ENCODE results near the gene TLE5.
"Not testable (repeated sequence)": the region's sequence is repeated elsewhere in the genome, so short reads cannot be mapped to it uniquely, and the experiment has no call there.

Gene TLE5

DNA sequence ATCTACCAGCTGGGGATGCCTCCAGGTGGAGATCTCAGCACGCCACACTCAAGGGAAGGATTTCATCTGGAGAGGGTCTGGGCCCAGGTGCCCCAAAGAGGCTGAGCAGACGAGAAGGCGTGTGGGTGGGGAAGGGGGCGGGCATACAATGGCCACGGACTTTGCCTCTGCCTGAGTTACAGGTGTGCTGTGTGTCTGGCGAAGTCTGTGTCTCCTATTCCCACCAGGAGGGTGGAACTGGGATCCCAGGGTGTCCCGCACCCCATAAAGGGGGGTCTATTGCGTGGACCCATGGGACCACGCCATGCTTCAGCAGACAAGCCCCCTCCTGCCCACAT, 36.8 kb downstream of the TLE5 start:
- no peak for DNase-seq (ENCODE audit: low read depth)

DNA sequence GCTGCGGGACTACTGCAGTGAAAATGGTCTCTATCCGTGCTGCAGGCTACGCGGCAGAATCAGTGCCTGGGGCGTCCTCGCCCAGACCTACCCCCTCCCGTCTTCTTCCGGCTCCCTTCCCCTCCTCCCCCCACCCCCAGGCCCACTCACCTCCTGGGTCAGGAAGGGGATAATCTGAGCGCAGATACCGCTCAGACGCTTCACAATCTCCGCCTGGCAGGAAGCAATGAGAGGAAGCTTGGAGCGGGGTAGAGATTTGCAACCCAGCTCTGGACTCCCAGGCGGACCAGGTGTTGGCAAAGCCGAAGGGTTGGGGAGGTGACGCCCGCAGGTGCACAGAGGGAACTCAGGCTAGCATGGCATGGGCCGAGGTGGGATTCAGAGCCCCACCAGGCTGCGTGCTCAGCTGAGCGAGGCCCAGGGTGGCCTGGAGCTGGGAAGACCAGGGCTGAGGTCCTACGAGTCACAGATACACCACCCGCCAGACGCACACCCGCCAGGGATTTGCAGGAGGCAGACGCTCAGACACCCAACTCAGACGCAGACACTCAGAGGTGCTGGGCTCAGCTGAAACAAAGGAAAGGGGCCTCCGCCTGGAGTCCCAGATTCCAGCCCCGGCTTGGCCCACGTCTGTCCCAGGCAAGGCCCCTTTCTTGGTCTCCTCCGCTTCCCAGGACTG, 37.3 kb downstream of the TLE5 start:
- no peak for DNase-seq (ENCODE audit: low read depth)

GRCh38 chr19:3024509-3024869, 37.8 kb downstream of the TLE5 start:
- DNase-seq (ENCODE audit: low read depth), result no peak

DNA sequence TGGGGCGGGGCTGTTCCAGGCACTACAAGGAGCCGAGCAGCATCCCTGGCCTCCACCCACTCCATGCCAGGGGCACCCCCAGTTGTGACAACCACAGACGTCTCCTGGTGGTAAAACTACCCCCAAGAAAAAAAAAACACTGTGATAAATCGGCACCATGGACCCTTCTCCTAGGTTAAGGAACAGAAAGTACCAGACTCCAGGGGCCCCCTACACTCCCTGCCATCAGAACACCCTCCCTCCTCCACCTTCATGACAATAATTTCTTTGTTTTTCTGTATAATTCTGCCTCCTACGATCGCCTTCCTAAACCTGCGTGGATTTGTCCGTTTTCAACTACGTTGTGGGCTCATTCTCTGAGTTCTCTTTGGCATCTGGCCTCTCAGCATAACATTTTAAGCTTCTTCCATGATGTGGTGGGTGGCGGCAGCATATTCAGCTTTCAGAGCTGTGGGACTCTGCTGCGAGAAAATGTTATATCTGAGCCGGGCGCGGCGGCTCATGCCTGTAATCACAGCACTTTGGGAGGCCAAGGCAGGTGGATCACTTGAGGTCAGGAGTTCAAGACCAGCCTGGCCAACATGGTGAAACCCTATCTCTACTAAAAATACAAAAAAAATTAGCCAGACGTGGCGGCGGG, 41.9 kb downstream of the TLE5 start:
- DNase-seq (ENCODE audit: low read depth), result no peak

GRCh38 chr19:3019211-3019854, 43.0 kb downstream of the TLE5 start:
- DNase-seq (ENCODE audit: low read depth), result no peak

DNA sequence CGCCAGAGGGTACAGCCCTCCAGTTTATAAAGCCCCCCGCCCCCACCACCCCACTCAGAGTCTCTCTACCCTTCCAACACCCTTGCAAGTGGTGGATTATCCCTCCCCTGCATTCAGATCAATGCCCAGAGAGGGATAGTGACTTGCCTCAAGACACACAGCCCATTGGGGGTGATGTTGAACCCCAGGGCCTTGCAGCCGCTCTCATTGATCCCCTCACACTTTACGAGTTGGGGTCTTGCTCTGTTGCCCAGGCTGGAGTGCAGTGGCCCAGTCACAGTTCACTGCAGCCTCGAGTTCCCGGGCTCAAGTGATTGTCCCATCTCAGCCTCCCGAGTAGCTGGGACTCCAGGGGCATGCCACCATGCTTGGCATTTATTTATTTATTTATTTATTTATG, 44.4 kb downstream of the TLE5 start:
- no peak for DNase-seq (ENCODE audit: low read depth)

DNA sequence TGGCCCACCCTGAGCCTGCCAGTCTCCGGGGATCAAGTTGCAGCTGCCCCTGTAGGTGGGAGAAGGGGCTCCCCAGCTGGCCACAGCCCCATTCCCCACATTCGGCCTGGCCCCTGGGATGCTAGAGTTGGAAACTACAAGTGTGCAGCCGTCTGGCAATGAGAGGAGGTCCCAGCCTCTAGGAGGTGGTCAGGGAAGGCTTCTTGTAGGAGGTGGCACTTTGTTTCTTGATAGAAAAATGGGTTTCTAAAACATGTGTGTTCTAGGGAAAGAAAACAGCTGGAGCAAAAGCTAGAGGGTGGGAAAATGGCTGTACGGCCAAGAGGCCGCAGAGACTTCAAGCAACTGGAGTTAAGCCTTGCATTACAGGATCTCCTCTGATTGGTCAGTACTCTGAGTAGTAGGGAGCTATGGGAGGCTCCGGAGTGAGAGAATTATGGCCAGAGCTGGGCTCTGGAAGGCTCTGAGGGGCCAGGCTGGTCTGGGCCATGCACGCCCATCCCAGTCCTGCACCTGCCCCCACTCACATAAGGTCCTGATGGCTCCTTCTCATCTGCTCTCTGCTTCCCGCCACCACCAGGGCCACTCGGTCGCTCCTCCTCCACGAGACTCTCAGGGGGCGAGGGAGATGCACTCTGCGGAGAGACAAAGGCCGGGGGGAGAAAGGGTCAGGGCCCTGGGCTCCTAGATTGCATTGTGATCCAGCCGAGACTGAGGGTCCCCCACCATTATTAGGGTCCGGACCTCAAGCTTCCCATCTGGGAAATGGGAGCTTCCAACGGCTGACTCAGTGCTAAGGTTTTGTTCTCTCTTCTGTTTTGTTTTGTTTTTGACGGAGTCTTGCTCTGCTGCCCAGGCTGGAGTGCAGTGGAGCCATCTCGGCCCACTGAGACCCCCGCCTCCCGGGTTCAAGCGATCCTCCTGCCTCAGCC, 46.9 kb downstream of the TLE5 start:
- DNase-seq (ENCODE audit: low read depth), result no peak

GRCh38 chr19:3014135-3014534, 48.2 kb downstream of the TLE5 start:
- no peak for DNase-seq (ENCODE audit: low read depth)

GRCh38 chr19:3013263-3013725, 49.0 kb downstream of the TLE5 start:
- DNase-seq (ENCODE audit: low read depth), result no peak

DNA sequence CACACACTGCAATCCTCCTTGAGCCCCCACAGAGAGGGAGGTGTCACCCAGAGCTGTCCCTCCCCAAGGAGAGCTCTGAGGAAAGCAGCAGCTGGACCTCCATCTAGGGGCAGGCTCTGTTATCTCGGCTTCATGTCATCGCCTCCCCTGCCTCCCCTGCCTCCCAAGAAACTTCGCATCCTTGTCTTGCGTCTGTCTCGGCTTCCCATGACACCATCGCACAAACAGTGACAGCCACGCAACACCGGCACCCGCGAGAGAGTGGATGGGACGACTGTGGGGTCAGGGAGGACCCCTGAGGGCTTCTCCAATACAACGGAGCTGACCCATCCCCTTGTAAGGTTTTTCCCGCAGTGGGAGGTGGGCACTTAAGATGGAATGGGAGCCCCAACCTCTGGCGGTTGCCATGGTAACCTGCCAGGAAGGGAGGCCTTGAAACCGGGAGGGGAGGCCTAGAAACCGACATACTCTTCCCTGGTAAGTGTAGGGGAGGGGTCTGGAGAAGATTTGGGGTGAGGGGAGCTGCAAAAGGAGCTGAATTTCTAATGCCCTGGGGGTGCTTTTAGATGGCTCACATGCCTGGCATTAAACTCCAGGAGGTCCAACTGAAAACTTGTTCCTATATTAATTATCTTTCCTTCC, 49.6 kb downstream of the TLE5 start:
- no peak for DNase-seq (ENCODE audit: low read depth)

GRCh38 chr19:3012059-3012458, 50.2 kb downstream of the TLE5 start:
- not testable (repeated sequence) for DNase-seq (ENCODE audit: low read depth)

DNA sequence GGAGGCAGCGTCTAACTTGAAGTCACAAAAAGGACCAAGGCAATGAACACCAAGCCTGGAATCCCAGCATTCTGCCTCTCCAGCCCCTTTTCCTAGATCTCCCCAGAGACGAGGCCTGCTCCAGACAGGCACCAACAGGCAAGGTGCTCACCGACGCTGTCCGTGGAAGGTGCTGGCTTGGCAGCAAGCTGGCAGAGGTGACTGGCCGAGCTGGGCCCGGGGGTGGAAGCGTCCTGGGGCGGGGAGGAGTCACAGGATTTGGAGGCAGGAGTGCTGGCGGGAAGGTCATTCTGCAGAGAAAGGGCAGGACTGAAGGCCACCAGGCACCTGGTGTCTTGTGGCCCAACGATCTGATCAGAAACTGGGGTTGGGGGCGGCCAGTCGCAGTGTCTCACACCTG, 51.4 kb downstream of the TLE5 start:
- no peak for DNase-seq (ENCODE audit: low read depth)

DNA sequence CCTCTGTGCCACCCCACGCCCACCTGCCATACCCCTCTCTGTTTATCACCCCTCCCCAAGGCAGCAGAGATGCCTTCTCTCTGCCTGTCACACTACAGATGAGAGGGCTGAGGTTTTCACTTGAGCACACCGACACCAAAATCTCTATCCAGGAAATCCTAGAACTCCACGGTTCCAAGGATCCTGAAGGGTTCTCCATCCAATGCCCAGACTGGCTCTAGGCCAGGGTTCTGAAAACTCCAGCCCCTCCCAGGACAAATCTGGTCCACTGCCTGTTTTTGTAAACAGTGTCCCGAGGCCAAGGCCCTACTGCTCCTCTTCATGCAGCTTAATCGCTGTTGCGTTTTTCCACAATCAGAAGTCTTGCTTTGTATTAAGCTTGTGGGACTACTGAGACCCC, 53.3 kb downstream of the TLE5 start:
- DNase-seq (ENCODE audit: low read depth), result no peak

- no peak for DNase-seq (ENCODE audit: low read depth)
These were observed 54.3 kb downstream of the TLE5 start for GRCh38 chr19:3007975-3008374.

- no peak for DNase-seq (ENCODE audit: low read depth)
These were observed 56.1 kb downstream of the TLE5 start for GRCh38 chr19:3006075-3006767.

DNA sequence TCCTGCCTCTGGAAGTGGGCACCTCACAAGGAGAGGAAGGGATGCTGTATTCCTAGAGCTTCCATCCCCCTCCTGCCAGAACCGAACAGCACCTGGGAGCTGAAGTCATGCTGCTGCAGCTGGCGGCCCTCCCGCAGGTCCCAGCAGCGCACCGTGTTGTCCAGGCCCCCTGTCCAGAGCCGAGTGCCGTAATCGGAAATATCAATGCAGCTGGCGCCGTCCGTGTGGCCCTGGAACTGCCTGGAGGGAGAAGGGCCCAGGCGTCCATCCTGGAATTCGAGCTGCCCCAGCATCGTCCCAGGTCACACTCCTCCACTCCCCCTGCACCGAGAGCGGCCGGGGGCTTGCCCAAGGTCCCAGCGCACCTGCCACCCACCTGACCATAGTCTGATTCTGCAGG, 57.0 kb downstream of the TLE5 start:
- DNase-seq (ENCODE audit: low read depth), result no peak

DNA sequence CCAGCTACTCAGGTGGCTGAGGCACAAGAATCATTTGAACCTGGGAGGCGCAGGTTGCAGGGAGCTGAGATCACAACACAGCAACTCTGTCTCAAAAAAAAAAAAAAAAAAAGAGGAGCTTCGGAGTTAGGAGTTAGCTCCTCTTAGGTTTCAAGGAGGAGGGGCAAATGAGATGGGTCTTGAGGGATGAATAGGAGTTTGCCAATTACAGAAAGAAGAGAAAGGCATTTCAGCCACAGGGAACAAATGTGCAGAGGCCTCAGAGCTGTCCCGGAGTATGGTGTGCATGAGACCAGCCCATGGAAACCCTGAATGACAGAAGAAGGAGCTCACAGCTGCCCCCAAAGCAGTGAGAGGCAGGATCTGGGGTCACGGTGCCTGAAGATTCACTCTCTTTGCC, 57.8 kb downstream of the TLE5 start:
- no peak for DNase-seq (ENCODE audit: low read depth)

GRCh38 chr19:3003046-3003445, 59.2 kb downstream of the TLE5 start:
- no peak for DNase-seq (ENCODE audit: low read depth)

Measured in GM04503 (cell line).